Measurements from ENCODE around the gene FRAS1.
"Not testable (repeated sequence)": the region's sequence is repeated elsewhere in the genome, so short reads cannot be mapped to it uniquely, and the experiment has no call there.

Gene FRAS1

DNA sequence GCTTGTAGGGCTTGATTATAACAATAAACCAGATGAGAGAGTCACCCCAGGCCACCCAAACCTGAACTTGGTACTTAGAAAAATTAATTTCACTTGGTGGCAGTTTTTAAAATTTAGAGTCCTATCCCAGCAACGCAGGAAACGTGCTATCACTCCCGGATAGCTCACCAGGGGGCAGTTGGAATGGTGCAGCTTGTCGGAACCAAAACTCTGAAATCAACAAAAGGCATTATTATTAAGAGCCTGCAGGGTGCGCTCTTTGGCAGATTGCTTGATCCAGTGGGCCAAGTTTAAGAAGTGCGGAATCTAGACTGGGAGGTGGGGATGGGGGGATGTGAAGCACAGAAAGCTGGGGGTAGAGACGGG is 2.4 kb downstream of the FRAS1 start:
- peak; percentile 28 for DNase-seq

DNA sequence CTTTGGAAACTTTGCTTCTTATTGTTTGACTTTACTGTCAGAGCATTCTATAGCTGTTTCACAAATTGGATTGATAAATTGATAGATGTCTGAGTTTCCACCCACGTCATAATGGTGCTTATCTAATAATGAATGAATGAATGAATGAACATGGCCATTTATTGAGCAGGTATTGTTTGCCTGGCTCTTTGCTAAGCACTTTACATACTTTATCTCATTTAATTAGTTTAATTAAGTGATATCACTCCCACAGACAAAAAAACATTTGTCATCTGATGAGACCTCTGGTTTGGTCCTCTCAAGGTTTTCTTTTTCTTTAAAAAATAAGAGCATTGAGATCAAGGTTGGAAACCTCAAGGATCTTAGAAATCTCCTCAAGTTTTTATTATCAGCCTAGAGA is 2.8 kb downstream of the FRAS1 start:
- DNase-seq, result no peak

DNA sequence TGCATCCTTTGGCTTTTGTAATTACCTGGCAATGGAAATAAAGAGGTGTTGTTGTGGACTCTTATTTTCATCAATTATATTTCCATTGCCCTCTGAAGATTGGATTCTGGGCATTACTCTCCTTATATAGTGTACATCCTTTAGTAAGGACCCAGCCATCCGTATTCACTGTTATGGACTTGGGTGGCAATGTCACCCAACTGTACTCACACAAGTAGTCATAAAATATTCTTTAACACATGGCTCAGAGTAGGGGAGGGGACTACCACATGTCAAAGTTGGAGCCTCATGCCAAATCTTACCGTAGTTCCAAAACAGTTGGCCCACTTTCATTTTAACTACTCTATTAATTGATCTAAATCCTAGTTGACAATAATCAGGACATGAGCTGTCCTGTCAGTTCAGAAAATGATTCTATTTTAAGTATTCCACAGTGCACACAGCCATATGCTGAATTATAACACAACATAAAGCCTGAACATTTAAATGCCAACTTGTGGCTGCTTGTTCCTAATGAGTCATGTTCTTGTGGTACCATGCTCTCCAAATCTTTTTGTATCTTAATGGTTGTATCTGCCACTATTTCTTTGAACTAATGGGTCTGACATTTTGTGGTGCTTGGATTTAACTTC is 4.9 kb downstream of the FRAS1 start:
- DNase-seq, result no peak

DNA sequence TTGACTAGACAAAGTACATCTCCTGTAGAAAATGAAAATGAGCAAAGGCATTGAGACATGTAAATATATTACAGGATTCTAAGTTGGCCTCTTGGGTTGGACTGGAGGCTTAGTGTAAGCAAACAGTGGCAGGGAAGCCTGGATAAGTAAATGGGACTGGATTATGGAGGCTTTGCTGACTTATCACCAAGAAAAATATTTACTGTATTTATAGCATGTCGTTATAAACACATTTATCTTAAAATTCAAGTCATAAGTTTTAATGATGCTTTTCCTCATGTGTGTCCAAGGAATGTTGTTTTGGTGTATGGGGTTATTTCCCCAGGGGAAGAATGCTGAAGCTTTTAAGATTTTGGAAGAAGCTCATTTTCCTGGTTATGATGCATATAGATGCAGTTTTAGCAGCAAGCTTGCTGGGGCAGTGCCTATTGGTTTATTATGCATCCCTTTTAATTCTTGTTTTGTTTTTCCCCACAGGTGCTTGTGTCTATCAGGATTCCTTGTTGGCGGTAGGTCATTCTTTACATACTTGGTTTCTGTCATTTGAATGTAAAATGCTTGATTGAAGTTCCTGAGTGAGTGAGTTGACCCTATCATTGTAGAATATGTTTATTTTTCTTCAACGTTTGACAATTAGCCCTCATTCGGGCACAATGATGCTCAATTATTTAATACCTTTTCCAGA is 8.5 kb downstream of the FRAS1 start:
- DNase-seq, result no peak

DNA sequence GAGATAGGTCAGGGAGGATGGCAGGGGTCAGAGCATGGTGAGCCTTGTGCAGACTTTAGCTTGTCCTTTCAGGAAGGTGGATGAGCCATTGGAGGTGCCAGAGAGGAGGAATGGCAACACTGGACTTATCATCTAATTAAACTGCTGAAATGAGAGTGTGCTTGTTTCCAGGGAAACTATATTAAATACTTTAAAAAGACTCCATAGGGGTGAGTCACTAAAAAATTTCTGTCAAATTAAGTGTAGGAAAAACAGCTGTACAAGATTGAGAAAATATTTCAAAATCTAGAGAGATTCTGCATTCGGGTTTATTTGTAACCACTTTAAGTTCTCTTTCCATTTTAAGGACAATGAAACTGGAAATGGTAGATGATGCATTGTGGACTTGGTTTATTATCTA is 11.4 kb downstream of the FRAS1 start:
- DNase-seq, result no peak

DNA sequence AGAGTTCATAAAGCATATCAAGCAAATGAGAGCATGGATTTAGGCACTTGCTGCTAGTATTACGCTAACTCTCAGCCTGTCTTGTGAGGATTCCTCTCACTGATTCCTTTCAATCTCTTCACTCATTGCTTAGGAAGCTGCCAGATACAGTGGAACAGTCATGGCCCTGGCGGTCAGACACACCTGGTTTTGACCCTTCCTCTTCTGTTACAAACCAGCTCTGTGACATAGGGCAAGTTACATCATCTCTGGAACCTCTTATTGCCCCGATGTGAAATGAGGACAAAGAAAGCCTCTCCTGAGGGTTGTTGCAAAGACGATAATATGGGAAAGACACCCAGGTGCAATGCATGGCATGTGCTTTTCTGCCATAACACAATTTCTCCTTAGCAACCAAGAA is 12.2 kb downstream of the FRAS1 start:
- DNase-seq, result no peak

DNA sequence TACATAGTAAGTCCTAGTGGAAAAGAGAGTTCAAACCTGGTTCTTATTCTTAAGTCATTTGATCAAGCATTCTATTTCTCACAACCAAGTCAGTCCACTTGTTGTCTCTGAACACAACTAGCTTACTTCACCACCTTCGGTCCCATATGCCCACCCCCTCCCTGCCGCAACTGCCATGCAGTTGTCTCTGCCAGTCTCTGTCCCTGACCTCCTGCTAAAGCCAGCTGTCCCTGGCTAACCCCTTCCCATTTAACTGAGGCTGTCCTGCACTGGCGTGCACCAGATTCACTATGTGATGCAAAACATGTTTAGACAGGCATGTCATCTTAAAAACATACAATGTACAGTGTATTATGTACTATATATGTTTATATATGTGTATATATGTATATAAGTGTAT is 12.7 kb downstream of the FRAS1 start:
- no peak for DNase-seq

DNA sequence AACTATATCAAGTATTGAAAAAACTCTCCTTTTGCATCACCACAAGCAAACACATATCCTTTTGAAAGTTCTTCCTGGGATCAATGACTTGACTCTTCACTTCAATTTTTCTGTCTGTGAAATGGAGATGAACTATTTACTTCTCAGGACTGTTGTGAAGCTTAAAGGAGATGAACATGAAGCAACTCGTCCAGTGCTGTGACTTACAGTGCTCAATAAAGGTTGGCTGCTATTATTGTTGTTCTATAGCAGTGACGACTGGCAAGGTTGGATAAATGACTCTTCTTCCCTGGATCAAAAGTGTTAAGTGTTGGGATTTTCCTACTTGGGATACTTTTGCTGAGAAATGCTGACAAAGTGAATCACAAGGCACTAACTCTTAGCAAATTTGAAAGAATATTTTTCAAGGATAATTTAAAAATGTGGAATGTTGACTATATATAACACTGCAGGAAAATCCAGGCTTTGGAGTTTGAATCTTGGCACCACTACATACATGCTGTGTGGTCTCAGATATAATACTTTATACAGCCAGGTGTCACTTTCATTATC is 13.7 kb downstream of the FRAS1 start:
- DNase-seq, result no peak

DNA sequence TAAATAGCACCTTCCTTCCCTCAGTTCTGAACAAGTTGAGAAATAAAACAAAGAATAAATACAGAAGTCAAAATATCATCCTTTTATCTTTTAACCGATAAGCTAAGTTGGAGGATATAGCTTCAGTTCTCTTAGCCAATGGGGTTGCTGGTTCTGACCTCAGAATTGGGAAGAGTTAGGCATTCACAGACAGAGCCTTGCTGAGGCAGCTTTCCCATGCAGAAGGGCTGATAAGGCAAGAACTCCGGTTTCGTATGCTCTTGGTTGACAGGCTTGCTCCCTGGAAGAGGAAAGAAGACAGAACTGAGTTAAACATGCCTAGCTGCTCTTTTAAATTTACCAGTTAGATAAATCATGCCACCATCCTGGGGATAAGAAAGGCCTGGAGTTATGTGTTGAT is 17.6 kb downstream of the FRAS1 start:
- no peak for DNase-seq

DNA sequence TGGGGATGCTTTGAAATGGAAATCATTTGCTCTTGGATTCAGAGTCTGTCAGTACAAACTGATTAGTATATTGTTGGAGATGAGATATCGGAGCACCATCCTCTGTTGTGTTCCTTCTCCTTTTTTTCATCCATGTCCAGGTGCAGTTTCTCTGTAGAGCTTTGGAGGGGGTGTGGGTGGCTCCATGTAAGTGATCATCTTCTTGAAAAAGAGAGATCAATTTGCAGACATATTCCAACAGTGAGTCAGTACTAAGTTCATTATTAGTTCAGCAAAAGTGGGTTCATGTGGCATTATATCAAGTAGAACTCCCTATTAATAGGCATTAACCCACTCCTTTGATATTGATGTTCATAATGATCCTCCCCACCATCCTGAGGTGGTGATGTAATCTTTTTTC is 18.9 kb downstream of the FRAS1 start:
- DNase-seq, result no peak

DNA sequence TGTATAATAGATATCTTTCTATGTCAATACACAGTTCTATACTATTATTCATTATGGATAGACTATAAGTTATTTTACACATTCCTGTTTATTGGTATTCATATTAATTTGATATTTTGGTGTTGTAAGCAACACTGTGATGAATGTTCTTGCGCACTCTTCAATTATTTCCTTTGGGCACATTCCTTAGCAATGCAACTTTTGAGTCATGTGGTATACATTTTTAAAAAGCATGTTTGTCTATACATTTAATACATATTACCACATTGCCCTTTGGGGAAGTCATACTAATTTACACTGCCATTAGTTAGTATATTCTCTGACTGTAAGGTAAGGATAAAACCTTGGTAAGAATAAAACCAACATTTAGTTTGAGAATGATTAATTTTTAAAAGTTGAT is 21.0 kb downstream of the FRAS1 start:
- DNase-seq, result no peak

DNA sequence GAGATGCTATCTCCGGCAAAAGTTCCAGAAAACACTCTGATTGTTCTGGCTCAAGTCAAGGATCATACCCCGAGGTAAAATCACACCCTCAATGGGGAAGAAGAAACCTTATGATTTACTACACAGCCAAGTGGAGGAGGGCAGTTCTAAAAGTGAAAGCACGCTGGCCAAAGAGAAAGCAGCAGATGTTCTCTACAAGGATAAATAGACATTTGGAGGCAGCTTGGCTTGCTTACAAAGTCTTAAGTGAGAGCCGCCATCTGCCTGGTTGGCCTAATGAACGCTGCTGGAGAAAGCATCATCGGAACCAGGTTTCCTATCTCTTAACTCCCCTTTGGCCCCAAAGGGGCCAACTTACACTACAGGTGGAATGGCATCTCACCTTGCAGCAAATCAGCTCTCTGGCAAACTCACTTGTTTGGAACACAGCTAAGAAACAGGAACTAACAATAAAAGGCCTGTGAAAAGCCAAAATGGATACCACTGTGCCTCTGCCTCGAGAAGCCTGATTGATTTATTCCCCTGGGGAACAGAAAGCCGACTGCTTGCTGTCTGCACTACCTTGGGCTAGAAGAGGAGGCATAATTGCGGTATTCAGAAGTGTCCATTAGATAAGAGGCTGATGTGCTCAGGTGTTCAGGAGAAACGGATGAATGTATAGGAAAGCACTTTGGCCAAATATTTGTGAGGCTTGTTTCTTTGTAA is 22.8 kb downstream of the FRAS1 start:
- DNase-seq, result no peak

DNA sequence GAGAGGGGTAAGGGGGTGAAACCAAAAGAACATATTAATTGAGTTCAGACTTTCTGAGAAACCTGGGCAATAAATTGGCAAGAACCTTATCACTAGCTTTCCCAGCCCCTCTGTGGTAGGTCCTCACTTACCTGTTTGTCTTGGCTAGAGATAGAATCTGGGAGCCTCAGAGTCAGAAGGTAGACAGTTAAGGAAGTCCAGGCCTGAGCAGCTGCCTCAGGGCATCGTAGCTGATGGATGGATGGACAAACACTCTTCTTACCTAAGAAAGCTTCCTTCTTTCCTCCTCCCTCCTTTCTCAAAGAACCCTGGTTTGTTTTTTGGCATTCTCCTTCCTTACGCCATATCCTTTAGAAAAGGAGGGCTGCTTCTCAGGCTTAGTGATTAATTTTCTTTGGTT is 24.4 kb downstream of the FRAS1 start:
- no peak for DNase-seq

DNA sequence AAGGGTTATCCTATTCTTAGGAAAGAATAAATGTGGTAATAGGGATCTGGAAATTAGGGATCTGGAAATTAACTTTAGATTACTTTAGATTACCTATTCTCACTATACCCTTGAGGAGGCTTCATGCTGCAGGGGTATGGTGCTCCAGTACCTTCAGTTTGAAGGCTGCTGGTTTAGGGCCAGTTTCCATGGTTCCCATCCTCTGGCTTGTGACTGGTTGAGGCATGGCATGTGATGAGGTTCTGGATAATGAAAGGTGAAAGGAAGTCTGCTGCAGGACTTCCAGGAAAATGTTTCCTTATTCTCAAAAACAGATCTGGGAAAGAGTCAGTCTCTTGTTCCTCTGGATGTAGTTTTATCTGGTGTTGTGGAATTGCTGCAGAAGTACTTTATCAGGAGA is 25.9 kb downstream of the FRAS1 start:
- no peak for DNase-seq

DNA sequence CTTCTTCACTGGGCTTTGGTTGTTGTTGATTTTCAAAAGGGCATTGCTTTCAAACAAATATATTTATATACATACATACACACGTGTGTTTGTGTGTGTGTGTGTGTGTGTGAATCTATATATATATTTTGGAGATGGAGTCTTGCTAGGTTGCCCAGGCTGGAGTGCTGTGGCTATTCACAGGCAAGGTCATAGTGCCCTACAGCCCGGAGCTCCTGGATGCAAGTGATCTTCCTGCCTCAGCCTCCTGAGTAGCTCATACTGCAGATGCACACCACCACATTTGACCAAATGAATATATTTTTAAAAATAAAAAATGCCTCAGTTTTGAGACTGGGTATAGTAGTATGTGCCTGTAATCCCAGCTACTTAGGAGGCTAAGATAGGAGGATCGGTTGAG is 34.4 kb downstream of the FRAS1 start:
- DNase-seq, result no peak

DNA sequence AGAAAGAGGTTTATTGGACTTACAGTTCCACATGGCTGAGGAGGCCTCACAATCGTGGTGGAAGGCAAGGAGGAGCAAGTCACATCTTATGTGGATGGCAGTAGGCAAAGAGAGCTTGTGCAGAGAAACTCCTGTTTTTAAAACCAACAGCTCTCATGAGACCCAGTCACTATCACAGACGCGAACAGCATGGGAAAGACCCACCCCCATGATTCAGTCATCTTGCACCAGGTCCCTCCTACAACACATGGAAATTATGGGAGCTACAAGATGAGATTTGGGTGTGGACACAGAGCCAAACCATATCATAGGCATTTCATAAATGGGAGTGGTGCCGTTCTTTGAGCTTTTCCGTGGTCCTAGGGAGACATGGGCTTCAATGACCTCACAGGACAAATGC is 35.2 kb downstream of the FRAS1 start:
- DNase-seq, result not testable (repeated sequence)

DNA sequence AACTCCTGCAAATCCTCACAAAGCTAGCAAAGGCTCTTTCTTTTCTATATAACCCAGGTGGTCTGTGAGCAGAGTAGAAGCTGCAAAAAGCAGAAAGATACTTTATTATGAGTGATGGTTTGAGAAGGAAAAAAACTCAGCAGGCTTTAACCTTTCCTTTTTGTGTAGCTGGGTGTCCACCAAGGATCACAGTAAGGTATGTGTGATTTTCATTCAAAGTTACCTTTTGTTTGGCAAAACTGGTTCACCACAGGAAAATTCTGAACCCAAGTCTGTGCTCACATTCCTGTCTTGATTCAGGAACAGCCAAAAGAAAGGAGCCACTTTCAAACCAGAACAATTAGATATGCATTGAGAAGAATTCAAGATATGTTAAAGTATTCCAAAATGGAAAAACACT is 35.7 kb downstream of the FRAS1 start:
- no peak for DNase-seq

DNA sequence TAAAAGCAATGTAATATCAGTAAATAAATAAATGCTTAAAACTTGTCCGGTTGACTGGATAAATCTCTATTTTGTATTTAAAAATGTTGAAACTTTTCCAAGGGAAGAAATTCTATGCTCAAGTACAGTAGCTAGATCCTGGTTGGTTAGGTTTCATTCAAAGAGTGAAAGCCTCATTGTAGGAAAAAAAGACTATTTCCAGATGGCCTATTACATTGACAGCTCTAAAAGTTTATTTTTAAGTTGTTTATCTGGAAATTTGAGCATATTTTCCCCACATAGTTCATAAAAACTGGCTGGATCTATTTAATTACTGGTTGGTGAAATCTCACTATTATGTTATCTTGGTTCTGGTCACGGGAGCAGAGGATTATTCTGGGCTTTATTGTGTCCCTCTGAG is 38.0 kb downstream of the FRAS1 start:
- DNase-seq, result no peak

DNA sequence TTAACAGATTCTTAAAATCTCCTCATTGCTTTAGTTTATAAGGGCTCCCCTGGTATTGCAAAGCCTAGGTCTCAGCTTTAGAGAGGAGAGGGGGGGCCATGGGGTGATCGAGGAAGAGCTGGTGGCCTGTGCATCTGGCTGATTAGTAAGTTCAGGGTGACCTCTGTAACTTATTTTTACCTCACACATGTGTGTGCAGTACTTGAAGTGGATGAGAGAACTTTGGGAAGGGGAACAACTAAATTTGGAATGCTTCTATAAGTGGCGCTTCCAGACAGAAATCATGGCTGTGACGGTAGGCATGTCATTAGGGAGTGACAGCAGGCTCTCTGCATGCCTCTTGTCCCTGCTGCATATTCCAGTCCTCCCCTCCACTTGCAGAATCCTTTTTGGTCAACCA is 41.9 kb downstream of the FRAS1 start:
- DNase-seq, result no peak

DNA sequence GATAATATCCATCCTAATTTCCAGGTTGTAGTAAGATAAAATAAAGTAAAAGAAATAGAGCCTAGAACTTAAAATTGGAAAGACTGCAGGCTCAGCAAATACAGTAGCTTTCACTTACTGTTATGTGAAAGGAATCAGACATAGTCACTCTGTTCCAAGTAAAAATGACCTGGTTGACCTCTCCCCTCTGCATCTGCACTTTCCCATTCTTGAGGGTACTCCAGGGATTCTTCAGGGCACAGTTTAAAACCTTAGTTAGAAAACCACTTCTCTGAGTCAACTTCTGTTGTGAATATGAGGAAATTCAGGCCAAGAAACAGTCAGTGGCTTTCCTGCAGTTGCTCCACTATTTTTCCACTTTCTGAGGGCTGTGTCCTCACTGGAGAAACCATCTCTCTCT is 42.9 kb downstream of the FRAS1 start:
- no peak for DNase-seq

DNA sequence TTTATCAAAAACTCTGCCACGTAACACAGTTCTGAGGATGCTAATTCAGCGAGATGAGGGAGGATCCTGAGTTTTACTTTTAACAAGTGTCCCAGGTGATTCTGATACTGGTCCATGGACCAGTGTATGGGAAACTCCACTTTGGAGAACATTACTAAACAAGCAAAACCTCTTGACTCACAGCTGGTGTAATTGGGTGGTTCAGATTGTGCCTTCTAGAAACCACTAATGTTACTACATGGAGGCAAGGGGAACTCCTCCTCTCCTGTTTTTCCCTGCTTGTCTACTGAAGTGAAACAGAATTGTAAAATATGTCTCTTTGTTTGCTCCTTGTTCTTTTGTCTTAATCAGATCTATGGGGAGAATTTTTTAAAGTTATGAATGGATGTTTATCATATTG is 62.6 kb downstream of the FRAS1 start:
- no peak for DNase-seq

DNA sequence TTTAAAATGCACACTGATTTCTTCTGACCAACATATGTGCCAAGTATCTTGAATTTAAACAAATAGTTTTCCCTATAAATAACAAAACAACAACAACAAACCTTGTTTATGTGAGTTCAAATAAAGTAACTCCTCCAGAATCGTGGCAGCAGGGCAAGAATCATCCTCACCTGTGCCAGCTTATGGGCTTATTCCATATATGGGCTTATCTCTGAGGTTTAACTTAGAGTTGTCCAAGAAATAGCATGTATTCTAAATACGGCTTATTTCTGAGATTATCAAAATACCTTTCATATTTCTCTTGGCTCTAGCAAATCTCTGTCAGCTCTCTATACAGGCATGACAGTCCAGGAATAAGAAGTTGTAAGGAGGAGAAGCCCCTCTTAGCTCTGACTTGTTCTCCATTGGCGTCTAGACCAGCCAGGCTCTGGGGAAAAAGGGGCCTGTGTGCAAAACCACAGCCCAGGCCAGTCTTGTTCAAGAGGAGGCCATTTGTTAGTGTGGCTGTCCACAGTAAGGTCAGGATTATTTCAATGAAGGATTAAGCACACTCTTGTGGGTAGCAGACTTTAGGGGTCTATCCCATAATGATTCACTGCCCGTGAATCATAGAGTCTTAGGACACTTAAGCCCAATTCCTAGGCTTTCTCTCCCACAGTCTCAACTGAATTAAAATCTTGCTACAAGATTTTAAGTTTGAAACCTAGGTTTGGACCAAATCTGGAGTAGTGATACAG is 63.2 kb downstream of the FRAS1 start:
- DNase-seq, result no peak

DNA sequence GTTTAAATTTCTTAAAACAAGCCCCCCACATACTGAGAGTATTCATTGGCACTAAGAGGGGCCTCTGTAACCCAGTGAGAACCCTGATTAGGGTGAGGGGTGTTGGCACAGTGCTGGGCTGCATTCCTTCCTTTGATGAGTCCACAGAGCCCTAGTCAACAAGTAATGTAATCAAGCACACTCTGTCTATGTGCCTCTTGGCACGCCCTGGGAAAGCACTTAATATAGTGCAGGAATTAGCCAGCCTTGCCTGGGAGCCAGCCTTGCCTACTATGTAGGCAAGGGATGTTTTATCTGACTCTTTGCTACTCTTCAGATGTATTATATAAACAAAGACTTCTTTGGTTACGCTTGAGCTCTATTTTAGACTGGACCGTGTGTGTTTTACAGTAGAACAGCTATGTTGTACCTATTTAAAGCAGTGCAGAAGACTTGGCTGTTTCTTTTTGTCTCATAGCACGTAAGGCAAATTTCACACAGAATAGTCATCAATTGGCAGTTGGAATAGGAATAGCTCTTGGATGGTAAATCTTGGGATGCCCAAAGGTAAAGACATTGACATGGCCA is 64.3 kb downstream of the FRAS1 start:
- no peak for DNase-seq
